GM18526 (cell line): ENCODE measurements around the gene MEX3A.

ENCODE experiments used
- POLR2A ChIP-seq: IDR thresholded peaks from 3 replicates; pipeline ENCODE4 v1.6.1; 2011; ENCODE audit not compliant: insufficient read length; ENCODE audit errors: extremely low read depth

The MEX3A gene

DNA sequence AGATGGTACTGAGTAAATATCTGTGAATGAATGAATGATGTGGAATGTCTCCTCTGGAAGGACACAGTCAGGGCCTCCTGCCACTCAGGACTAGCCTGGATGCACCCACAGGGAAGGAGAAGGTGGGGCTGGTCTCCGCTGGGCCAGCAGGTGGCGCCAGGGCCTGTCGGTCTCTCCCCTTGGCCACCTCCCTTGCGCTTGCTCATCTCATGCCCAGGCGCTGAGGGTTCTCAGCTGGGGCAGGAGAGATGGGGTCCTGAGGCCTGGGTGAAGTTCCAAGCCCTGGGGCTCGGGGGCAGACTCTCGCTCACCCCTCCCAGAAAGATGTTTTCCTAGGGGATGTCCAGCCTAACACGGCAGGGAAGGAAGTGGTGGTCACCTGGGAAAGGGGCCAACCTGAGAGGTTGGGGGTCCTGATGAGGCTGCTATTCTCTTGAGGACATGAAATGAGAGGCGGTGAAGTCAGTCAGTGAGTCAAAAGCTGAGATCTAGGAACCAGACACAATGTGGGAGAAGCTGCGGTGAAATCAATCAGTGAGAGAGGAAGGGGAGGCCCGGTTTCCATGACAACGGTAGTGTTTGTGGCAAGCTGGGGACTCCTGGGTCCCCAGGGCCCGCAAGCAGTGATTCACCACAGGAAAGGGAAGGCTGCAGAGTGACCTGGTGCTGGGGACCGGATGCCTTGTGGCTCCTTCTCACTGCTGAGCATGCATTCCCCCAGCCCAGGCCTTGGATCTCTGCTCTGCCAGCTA lies 14.6 kb upstream of the MEX3A start:
- no peak for TF ChIP-seq POLR2A

DNA sequence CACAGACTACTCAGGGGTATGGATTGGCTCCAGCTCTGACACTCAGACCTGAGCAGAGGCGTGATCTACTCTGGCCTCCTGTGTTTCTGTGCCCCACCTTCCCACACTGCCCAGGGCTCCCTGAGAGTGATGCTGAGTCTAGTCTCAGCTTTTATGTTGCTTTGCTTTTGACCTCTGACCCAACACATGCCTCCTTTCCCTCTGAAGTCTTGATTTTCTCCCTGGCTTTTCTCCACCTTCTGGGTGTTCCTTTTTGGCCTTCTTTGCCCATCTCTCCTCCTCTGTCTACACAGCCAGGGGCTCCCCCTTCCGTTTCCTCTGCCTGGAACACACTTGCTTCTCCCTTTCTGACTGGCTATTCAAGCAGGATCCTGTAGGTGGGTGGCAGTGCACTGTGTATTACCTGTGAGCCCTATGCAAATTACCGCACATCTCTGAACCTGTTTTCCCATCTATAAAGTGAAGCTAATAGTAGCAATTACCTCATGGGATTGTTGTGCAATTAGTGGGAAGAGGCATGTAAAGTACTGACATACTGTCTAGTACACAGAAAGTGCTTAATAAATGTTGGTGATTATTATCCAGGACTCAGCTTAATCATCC lies 13.7 kb upstream of the MEX3A start:
- TF ChIP-seq POLR2A: no peak

DNA sequence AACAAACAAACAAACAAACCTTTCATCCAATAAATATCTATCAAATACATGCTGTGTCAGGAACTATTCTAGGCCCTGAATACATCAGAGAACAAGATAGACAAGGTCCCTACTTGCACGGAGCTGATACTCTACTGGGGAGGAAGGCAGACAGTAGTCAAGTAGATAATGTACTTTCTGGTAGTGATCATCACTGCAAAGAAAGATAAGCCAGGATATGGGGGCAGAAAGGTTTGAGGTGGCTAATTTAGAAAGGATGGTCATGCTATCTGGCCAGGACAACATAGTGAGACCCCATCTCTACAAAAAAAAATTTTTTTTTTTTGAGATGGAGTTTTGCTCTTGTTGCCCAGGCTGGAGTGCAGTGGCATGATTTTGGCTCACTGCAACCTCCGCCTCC lies 9.3 kb upstream of the MEX3A start:
- no peak for TF ChIP-seq POLR2A

DNA sequence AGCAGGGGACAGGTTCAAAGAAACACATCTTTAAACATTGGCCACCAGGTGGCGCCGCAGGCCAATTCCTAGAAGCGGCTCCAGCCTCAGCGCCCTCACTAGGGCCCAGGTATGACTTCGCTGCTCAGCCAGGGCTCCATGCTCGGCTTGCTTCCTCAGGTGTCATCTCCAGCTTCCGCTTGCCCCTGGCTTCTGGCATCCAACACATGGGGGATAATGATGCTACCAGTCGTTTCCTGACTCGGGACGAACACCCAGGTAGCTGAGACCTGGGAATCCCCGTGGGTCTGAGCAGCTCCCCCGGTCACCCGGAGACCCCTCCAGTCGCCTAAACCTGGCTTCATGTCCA lies 8.5 kb upstream of the MEX3A start:
- TF ChIP-seq POLR2A: no peak

DNA sequence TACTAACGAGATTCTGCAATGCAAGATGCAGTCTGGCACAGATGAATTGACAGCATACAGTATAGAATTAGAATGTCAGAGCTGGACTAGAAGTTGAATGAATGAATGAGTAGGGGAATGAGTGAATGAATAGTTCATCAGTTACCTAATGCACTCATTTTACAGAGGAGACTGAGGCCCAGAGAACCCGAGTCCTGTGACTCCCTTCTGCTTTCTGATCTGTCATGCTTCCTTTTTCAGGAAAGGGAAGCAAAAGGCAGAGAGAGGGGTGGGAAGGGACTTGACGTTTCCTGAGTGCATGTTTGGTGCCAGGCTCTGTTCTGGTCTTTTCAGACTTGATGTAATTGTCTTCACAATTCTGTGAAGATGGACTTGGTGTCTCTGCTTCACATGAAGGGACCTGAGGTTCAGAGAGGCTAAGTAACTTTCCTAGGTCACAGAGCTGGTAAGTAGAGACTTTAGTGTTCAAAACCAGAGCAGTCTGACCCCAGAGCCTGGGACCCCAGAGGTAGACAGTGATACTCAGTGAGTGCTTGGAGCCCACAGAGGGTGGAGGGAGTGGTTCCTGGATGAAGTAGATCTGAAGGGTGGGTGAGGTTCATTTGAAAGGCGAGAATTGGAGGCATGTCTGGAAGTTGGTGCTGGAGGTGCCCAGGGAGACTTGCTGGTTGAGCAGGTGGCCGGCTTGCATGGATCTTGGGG lies 8.0 kb upstream of the MEX3A start:
- no peak for TF ChIP-seq POLR2A

DNA sequence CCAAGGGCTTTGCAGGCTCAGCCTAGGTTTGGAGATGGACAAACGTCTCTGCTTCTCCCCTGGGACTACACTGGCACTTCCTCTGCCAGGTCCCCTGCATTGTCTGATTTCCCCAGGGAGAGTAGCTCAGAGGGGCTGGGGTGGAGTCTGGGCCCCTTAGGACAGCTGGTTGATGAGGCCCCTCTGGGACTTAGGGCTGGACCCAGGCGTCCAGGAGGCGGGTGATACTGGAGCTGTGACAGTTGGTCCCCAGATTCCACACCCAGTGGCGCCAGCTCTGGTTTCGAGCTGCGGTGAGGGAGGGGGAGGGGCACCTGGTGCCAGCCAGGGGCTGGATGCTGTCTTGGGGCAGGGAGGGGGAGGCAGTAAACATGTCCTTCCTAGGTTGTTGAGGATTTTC lies 7.4 kb upstream of the MEX3A start:
- no peak for TF ChIP-seq POLR2A

DNA sequence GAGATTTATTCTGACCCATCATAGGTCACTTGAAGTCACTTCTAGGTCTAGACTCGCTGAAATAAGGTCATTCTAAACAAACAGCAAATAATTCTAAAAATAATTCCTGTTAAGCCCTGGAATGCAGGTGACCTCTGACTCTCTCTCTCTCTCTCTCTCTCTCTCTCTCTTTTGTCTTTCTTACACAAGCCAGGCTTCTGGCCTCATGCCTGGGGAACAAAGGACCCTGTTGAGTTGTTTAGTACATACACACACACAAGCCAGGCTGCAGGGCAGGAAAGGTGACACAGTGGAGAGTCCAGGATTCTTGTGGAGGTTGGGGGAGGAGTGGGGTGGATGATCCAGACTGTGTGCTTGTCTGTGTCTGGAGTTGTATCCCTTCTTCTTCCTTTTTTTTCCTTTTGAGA lies 4.0 kb upstream of the MEX3A start:
- no peak for TF ChIP-seq POLR2A

DNA sequence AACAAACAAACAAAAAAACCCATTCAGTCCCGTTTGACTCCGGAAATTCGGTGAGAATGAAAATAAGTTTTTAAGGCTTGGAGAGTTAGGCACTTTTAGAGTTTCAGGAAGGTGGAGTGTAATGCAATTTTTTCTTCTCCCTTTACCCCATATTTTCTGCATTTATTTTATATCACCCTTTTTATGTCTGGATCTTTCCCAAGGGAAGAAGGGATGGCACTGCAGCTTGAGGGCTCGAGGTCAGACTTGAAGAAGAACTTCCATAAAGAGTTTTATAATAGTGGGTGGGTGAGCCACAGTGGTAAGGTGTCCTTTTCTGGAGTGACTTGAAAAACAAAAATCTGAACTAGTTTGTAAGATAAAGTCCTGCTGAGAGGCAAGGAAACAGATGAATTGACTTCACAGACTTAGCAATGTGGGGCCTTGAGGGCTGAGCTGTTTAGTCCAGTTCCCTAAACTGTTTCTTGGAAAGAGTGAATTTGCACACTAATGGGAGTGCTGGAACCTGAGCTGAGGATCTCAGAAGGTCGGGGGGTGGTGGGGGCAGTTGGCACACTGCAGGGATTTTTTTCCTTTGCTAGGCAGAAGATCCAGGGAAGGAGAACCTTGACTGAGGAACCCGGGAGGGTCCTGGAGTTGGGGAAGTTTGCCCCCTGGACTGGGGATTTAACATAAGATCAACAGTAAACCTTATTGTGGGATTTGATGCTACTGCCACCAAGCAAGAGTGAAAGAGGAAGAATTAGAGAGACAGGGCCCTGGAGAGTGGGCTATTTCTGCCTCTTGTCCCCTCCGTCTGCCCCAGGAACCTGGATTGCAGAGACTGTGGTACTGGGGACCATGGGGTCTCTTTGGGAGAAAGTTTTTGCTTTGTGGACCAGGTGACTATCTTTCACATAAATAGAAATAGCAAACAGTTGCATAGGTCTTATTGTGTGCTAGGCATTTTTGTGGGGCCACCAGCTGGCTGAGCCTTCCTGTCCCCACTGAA lies 1.8 kb upstream of the MEX3A start:
- no peak for TF ChIP-seq POLR2A

DNA sequence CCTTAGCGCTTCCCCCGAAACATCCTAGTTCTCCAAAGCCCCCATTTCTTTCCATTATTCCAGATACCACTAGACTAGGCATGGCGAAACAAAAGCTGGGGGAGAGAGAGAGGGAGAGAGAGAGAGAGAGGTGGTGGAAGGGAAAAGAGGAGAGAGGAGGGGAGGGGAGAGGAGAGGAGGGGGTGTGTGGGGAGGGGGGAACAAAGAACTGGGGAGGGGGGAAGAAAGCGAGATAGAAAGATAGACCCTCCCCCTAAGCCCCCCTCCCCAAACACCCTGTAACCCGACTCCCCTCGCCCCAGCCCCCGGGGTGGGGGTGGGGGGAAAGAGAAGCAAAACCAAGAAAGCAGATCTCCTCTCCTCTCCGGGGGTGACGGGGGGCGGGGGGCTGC lies 352 bp downstream of the MEX3A start:
- no peak for TF ChIP-seq POLR2A

DNA sequence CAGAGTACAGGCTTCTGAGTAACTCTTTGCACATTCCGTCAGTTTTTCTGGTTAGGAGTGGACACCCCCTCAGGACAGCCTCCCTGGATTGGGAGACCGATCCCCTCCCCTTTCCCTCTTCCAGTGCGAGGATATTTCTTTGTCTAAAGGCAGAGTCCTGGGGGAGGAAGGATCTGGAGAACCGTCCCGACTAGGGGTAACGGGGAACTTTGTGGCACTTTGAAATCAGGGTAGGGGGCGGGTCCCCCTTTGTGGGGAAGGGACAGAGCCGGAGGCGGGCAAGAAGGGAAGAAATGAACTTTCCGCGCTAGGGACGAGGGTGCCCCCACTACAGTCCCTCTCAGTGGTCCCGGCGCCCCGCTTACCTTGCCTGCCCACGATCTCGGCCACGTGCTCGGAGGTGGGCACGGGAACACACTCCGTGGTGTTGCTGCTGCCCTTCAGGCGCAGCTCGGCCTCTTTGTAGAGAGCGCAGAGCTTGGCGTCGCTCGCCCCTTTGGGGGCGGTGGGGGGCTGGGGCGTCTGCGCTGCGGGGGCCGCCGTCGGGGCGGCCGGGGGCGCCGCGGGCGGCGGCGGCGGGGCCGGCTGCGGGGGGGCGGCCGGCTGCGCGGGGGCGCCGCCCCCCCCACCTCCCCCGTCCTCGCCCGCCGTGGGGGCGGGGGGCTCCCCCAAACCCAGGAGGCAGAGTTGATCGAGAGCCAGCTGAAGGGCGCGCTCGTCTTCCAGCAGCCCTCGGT lies 917 bp downstream of the MEX3A start:
- TF ChIP-seq POLR2A: no peak

DNA sequence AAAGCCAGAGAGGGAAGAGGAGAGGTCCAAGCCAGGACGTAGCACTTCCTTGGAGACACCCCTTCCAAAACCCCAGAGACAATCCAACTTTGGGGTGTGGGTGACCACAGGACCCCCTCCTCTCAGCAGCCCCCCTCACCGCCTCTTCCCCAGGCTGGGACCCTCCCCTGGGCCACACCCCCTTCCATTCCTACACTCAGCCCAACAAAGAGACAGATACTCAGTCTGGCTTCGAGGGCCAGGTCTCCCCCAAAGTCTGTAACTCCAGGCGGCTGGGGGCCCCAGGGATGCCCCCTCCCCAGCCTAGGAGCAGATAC lies 1.4 kb downstream of the MEX3A start:
- TF ChIP-seq POLR2A: no peak

DNA sequence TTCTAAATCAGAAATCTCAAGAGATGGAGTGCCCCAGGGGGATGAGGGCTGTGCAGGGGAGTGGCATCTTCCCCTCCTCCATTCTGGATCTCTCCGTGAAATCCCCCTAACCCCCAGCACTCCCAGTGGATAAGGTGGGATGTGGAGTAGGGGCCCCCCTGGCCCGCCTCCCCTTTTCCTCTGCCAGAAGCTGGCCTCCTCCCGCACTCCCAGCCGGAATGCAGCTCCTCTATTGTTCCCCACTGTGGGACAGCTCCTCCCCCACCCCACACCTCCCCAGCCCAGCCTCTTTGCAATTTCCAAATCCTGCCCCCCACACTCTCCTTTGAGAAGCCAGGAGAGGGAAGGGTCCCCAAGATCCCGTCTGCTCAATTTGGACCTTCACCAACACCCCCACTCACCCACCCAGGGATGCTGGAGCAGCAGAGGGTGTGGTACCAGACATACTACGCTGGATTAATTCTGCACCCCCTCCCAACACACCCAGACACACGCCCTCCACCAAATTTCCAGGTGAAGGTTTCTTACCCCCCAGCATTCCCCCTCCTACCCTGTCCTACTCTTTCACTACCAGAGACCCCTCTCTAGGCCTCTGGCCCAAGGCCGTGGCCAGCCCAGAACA lies 1.9 kb downstream of the MEX3A start:
- no peak for TF ChIP-seq POLR2A

DNA sequence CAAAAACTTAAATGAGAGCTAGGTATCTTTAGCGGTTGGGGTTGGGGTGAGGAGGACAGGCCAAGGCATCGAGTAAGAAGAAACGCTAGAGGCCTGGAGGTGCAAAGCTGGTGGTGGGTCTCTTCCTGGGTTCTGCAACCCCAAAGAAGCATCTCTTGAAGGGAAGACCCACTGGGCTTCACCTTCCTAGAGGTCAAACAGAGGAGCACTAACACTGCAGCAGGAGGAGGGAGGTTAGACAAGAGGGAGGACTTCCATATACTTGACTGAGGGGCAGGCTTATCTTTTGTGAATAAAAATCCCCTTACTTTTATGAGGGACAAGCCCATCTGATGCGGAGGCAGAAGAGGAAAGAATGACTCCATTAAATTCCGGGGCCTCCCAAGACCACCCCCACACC lies 2.5 kb downstream of the MEX3A start:
- TF ChIP-seq POLR2A: no peak

DNA sequence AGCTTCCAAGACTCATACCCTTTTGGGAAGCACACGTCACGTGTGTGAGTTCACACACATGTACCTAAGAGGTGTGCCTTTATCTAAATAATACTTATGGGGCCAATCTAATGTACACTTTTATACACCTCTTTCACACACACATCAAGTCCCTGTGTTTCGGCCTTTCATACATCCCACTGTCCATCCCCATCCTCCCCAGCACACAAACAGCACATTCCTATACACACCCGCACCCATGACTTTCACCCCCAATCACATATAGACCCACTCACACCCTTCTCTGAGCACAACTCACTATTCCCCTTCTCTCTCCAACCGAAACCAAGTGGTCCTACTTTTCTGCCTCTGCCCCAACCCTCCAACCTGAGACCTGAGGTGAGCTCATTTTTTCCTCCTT lies 3.5 kb downstream of the MEX3A start:
- TF ChIP-seq POLR2A: no peak

DNA sequence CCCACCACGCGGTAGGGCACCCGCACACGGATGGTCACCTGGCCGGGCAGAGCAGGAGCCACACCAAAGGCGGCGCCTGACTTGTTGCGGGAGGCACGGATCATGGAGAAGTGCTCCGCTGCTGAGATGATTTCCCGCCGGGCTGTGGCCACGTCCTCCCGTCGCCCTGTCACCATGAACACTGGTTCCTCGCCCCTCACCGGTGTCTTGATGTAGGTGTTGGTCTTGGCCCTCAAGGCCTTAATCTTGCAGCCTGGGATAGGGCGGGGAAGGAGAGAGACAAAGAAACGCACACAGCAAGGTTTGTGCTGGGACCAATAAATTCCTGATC lies 4.9 kb downstream of the MEX3A start:
- no peak for TF ChIP-seq POLR2A
